GM15510 (cell line): ENCODE measurements around the gene SCYL1.

ENCODE experiments used
- POLR2A ChIP-seq: IDR thresholded peaks from 3 replicates; pipeline ENCODE4 v1.6.1; 2011; ENCODE audit warnings: borderline replicate concordance; ENCODE audit not compliant: insufficient read length; ENCODE audit errors: extremely low read depth

The SCYL1 gene

GRCh38 chr11:65560555-65561418 lies 35.9 kb downstream of the SCYL1 start:
- no peak for TF ChIP-seq POLR2A

- TF ChIP-seq POLR2A = no peak
These were observed 37.1 kb downstream of the SCYL1 start for GRCh38 chr11:65562020-65562419.

- no peak for TF ChIP-seq POLR2A
These were observed 37.9 kb downstream of the SCYL1 start for GRCh38 chr11:65562788-65563187.

GRCh38 chr11:65563601-65564000 lies 38.7 kb downstream of the SCYL1 start:
- TF ChIP-seq POLR2A = no peak

- no peak for TF ChIP-seq POLR2A
These were observed 41.0 kb downstream of the SCYL1 start for GRCh38 chr11:65565624-65566453.

- no peak for TF ChIP-seq POLR2A
These were observed 44.5 kb downstream of the SCYL1 start for GRCh38 chr11:65569164-65569972.

GRCh38 chr11:65569973-65570918 lies 45.4 kb downstream of the SCYL1 start, which contains the start of gene ZNRD2:
Gene ZNRD2 (plus strand): TSS chr11:65570477. CDS start chr11:65570492, 15 bp downstream.
- peak; percentile 79 for TF ChIP-seq POLR2A

- TF ChIP-seq POLR2A = no peak
These were observed 46.5 kb downstream of the SCYL1 start for GRCh38 chr11:65571420-65571819.

GRCh38 chr11:65571940-65572339 lies 47.1 kb downstream of the SCYL1 start:
- TF ChIP-seq POLR2A = no peak

- TF ChIP-seq POLR2A = peak; percentile 52
These were observed 47.6 kb downstream of the SCYL1 start, which contains the start of gene FAM89B for GRCh38 chr11:65572356-65573051. Gene FAM89B (plus strand): TSS chr11:65572538. CDS start chr11:65572670, 132 bp downstream.

- no peak for TF ChIP-seq POLR2A
These were observed 48.7 kb downstream of the SCYL1 start for GRCh38 chr11:65573391-65574079.

GRCh38 chr11:65574109-65574810 lies 49.4 kb downstream of the SCYL1 start:
- no peak for TF ChIP-seq POLR2A
